ENCODE data around the gene SPG11. TPM values are rescaled to one million over a fixed set of nuclear protein-coding genes. Genes with fewer than 3 reads are reported as not detected.

The SPG11 gene
- total and polyA plus RNA-seq, 10 of the 15 experiments (the other 5 are each of a cell fraction or from before 2014, with no cell fraction given): 22.1 to 85.1 (median 47.2) TPM

DNA sequence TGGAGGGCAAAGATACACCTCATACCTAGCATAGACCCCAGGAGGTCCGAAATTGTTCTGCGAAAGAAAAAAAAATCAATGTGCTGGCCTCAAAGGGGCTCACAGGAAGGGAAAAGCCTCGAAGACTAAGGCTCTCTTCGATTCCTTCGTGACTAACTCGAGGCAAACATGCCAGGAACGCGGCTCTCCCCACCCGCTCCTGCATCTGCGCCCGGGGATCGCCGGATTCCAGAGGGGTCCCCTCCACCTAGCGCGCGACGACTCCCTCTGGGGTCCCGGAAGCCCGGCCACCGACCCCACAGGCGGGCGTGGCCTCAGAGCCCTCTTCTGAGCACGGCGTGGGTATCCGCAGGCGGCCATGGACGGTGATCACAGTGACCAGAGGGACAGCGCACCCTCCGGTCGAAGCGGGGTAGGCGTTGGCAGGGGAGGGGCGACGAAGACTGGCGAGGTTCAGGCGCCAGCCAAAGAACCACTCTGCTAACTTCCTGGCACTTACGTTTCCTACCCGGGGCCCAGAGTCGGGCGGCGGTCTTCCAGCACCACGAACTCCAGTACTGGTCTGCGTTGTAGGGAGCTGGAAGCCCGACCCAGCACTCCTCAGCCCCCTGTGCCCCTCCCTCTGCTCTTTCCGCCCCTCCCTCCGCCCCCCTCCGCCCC lies 127.0 kb downstream of the SPG11 start (continued):
- no peak for TF ChIP-seq CEBPB (IDR thresholded peaks at IDR 0.05; ENCODE audit: borderline replicate concordance in 1 of 2, low read depth in 2 of 2, low read length in 2 of 2)
- TF ChIP-seq, protein P1, sequence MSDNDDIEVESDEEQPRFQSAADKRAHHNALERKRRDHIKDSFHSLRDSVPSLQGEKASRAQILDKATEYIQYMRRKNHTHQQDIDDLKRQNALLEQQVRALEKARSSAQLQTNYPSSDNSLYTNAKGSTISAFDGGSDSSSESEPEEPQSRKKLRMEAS (IDR thresholded peaks at IDR 0.05; ENCODE audit: low read depth, low read length): peak; percentile 11; the same call in 1 of the 2 replicates
- no peak for TF ChIP-seq SIN3A (IDR thresholded peaks at IDR 0.05; ENCODE audit: low read depth, low read length)
- TF ChIP-seq BMI1 (IDR thresholded peaks at IDR 0.05; ENCODE audit: borderline replicate concordance): no peak
- no peak for TF ChIP-seq EP300 (IDR thresholded peaks at IDR 0.05; ENCODE audit: borderline replicate concordance in 1 of 2, control insufficient read depth in 1 of 2, low read depth in 2 of 2, low read length in 2 of 2)
- TF ChIP-seq MEF2B (IDR thresholded peaks at IDR 0.05; ENCODE audit: partially characterized antibody, poor library complexity, severe bottlenecking): no peak
- peak; percentile 15; the same call in 1 of the 2 replicates for TF ChIP-seq EED (IDR thresholded peaks at IDR 0.05; ENCODE audit: low read depth)
- no peak for TF ChIP-seq RCOR1 (conservative IDR thresholded peaks at IDR 0.05; ENCODE audit: low read depth, low read length)
- TF ChIP-seq PML (IDR thresholded peaks at IDR 0.05; ENCODE audit: low read length): peak; percentile 61; the same call in 1 of the 2 replicates
- TF ChIP-seq MYC (IDR thresholded peaks at IDR 0.05; ENCODE audit: insufficient read depth, insufficient read length, insufficient replicate concordance, low read length, severe bottlenecking): no peak
- 0 out of 2 replicates have a peak, but pooled peaks have one; percentile 21 for TF ChIP-seq RUNX3 (IDR thresholded peaks at IDR 0.05; ENCODE audit: low read length)
- TF ChIP-seq, protein P2, sequence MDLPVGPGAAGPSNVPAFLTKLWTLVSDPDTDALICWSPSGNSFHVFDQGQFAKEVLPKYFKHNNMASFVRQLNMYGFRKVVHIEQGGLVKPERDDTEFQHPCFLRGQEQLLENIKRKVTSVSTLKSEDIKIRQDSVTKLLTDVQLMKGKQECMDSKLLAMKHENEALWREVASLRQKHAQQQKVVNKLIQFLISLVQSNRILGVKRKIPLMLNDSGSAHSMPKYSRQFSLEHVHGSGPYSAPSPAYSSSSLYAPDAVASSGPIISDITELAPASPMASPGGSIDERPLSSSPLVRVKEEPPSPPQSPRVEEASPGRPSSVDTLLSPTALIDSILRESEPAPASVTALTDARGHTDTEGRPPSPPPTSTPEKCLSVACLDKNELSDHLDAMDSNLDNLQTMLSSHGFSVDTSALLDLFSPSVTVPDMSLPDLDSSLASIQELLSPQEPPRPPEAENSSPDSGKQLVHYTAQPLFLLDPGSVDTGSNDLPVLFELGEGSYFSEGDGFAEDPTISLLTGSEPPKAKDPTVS (IDR thresholded peaks at IDR 0.05; ENCODE audit: low read depth, low read length): 0 out of 2 replicates have a peak, but pooled peaks have one; percentile 31
- no peak for TF ChIP-seq ZNF217 (IDR thresholded peaks at IDR 0.05)
- no peak for TF ChIP-seq SMAD1 (IDR thresholded peaks at IDR 0.05; ENCODE audit: low read depth, partially characterized antibody)
- TF ChIP-seq, protein P3, sequence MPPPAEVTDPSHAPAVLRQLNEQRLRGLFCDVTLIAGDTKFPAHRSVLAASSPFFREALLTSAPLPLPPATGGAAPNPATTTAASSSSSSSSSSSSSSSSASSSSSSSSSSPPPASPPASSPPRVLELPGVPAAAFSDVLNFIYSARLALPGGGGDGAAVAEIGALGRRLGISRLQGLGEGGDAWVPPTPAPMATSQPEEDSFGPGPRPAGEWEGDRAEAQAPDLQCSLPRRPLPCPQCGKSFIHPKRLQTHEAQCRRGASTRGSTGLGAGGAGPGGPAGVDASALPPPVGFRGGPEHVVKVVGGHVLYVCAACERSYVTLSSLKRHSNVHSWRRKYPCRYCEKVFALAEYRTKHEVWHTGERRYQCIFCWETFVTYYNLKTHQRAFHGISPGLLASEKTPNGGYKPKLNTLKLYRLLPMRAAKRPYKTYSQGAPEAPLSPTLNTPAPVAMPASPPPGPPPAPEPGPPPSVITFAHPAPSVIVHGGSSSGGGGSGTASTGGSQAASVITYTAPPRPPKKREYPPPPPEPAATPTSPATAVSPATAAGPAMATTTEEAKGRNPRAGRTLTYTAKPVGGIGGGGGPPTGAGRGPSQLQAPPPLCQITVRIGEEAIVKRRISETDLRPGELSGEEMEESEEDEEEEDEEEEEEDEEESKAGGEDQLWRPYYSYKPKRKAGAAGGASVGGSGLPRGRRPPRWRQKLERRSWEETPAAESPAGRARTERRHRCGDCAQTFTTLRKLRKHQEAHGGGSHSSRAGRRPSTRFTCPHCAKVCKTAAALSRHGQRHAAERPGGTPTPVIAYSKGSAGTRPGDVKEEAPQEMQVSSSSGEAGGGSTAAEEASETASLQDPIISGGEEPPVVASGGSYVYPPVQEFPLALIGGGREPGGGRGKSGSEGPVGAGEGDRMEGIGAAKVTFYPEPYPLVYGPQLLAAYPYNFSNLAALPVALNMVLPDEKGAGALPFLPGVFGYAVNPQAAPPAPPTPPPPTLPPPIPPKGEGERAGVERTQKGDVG (CRISPR knock-in tag; IDR thresholded peaks at IDR 0.05): no peak
- TF ChIP-seq, protein P4, sequence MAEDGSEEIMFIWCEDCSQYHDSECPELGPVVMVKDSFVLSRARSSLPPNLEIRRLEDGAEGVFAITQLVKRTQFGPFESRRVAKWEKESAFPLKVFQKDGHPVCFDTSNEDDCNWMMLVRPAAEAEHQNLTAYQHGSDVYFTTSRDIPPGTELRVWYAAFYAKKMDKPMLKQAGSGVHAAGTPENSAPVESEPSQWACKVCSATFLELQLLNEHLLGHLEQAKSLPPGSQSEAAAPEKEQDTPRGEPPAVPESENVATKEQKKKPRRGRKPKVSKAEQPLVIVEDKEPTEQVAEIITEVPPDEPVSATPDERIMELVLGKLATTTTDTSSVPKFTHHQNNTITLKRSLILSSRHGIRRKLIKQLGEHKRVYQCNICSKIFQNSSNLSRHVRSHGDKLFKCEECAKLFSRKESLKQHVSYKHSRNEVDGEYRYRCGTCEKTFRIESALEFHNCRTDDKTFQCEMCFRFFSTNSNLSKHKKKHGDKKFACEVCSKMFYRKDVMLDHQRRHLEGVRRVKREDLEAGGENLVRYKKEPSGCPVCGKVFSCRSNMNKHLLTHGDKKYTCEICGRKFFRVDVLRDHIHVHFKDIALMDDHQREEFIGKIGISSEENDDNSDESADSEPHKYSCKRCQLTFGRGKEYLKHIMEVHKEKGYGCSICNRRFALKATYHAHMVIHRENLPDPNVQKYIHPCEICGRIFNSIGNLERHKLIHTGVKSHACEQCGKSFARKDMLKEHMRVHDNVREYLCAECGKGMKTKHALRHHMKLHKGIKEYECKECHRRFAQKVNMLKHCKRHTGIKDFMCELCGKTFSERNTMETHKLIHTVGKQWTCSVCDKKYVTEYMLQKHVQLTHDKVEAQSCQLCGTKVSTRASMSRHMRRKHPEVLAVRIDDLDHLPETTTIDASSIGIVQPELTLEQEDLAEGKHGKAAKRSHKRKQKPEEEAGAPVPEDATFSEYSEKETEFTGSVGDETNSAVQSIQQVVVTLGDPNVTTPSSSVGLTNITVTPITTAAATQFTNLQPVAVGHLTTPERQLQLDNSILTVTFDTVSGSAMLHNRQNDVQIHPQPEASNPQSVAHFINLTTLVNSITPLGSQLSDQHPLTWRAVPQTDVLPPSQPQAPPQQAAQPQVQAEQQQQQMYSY (CRISPR knock-in tag; IDR thresholded peaks at IDR 0.05): no peak
- TF ChIP-seq FOS (IDR thresholded peaks at IDR 0.05; ENCODE audit: borderline replicate concordance, extremely low read depth, insufficient read length): no peak
- TF ChIP-seq CHD2 (IDR thresholded peaks at IDR 0.05; ENCODE audit: borderline replicate concordance, low read depth, low read length): 0 out of 2 replicates have a peak, but pooled peaks have one; percentile 12
- TF ChIP-seq PAX5 (IDR thresholded peaks at IDR 0.05; ENCODE audit: borderline replicate concordance, low read depth, low read length): peak; percentile 79
- TF ChIP-seq NRF1 (conservative IDR thresholded peaks at IDR 0.05; ENCODE audit: low read depth, low read length): no peak
